ENCODE results near the gene ALDH1L1. TPM values are rescaled to one million over a fixed set of nuclear protein-coding genes. Genes with fewer than 3 reads are reported as not detected.

ALDH1L1 gene
- total RNA-seq, 1 experiment from 2014 or later, result 50.0 TPM

GRCh38 chr3:126053949-126054569 lies 126.3 kb downstream of the ALDH1L1 start:
- DNase-seq, result no peak
- TF ChIP-seq, protein P1, sequence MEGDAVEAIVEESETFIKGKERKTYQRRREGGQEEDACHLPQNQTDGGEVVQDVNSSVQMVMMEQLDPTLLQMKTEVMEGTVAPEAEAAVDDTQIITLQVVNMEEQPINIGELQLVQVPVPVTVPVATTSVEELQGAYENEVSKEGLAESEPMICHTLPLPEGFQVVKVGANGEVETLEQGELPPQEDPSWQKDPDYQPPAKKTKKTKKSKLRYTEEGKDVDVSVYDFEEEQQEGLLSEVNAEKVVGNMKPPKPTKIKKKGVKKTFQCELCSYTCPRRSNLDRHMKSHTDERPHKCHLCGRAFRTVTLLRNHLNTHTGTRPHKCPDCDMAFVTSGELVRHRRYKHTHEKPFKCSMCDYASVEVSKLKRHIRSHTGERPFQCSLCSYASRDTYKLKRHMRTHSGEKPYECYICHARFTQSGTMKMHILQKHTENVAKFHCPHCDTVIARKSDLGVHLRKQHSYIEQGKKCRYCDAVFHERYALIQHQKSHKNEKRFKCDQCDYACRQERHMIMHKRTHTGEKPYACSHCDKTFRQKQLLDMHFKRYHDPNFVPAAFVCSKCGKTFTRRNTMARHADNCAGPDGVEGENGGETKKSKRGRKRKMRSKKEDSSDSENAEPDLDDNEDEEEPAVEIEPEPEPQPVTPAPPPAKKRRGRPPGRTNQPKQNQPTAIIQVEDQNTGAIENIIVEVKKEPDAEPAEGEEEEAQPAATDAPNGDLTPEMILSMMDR (conservative IDR thresholded peaks at IDR 0.05), result no peak
- no peak for TF ChIP-seq EZH2 (IDR thresholded peaks at IDR 0.05; ENCODE audit: low read depth)
- Histone ChIP-seq H4K20me1 (ENCODE audit: insufficient read depth) (no peaks in the 10 kb centered on the region), H3K4me1 (replicated peaks; ENCODE audit: insufficient read depth) (peaks cover 9% of the 10 kb centered on the region; the same call in 1 of the 2 replicates), H3K36me3 (ENCODE audit: low read depth) (no peaks in the 10 kb centered on the region), H3F3A (ENCODE audit: insufficient read depth, low read depth) (no peaks in the 10 kb centered on the region), H3K9me2 (ENCODE audit: insufficient read depth) (no peaks in the 10 kb centered on the region), H3K27ac (no peak overlapping the region), H2AFZ (no peak overlapping the region), H3K27me3 (ENCODE audit: insufficient read depth, low read depth) (no peaks in the 10 kb centered on the region), H3K79me2 (ENCODE audit: low read depth) (no peaks in the 10 kb centered on the region), H3K9me3 (ENCODE audit: insufficient read depth, low read depth) (no peaks in the 10 kb centered on the region), H3K4me3 (no peak overlapping the region), H3K4me2 (no peak overlapping the region)
- no TSS peak for BruUV-seq (replicated peaks)
- intact Hi-C loops (cut with micrococcal nuclease; ENCODE audit: unreplicated experiment), result no loop called here
- POLR2A ChIA-PET (ENCODE audit: unreplicated experiment), result no interaction called here
- CTCF ChIA-PET, result no interaction called here

Other genes with a start within 250 kb of the ALDH1L1 start
- 0.50 and 0.85 TPM in 2 replicates for gene ROPN1B, start 211.4 kb downstream of the ALDH1L1 start, total RNA-seq (2021)
- gene SLC41A3, start 96.5 kb downstream of the ALDH1L1 start, total RNA-seq (2021), result 59.2 and 67.0 TPM in 2 replicates
- 0.65 and 0.70 TPM in 2 replicates for gene KLF15, start 176.8 kb upstream of the ALDH1L1 start, total RNA-seq (2021)
- not detected in 2 replicates for gene CFAP100, start 214.3 kb upstream of the ALDH1L1 start, total RNA-seq (2021)